Right kidney (tissue), 1 donor: ENCODE data around the gene MAPK4.
A peak's percentile ranks its signal among the peaks of the same experiment; 100 is the strongest.

Experiments used
- DNase-seq: peaks from one replicate; pipeline ENCODE4 v3.0.0-alpha.2; 2016

Gene MAPK4

DNA sequence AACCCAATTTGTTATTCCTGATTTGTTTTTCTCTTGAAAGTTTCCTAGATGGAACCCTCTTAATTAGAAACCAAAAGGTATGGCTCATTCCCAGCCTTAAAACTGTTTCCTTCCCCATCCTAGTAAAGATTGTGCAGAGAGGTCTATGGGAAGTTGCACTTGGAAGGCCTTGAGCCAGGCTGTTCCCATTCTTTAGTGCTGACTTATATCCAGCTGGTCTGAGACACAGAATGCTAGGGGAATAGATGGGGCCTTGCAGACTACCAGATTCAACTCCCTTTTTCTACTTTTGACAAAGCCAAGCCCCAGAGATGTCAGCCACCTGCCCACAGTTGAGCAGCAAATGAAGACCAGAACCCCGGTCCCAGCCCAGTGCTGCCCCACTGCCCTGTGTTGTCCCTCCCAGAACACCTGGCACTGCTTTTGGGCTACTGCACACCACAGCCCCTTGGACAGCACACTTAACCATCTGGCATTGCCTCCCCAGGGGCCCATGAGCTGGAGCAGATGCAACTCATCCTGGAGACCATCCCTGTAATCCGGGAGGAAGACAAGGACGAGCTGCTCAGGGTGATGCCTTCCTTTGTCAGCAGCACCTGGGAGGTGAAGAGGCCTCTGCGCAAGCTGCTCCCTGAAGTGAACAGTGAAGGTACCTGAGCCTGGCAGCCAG is 161.7 kb downstream of the MAPK4 start:
- no peak for DNase-seq

- DNase-seq, result no peak
These were observed 162.4 kb downstream of the MAPK4 start for GRCh38 chr18:50722311-50722710.

- no peak for DNase-seq
These were observed 164.9 kb downstream of the MAPK4 start for GRCh38 chr18:50724751-50725151.

GRCh38 chr18:50726960-50727589 is 167.2 kb downstream of the MAPK4 start:
- no peak for DNase-seq

DNA sequence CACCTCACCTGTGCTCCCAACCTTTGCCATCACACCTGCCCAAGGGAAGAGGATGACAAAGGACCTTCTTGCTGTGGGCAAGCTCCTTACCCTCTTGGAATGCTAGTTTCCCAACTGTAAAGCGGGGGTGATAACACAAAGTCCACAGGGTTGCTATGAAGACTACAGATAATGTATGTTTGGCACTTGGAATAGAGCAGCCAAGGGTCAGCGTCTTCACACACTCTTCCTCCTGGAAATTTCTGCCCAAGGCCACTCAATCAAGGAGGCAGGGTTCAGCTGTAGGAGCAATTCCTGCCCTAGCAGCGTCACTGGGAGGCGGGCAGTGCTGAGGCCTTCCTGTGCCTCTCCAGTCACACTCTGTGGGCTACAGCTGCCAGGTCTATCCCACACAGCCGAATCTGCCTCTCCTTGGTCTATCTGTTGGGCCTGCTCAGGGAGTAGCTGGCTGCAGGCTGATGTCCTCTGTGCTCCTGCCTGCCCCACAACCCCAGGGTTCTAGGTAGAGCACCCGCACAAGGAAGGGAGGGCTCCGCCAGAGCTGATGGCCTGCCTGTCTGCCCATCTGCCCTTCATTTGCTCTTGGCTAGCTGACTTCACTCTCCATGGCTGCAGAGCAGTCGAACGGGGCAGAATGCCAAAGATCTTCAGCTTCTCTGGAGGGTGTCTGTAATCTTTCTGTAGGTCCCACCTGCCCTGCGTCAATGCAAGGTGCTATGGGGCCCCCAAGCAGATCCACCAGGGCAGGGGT is 168.0 kb downstream of the MAPK4 start:
- DNase-seq, result no peak

GRCh38 chr18:50729376-50729775 is 169.5 kb downstream of the MAPK4 start:
- DNase-seq, result no peak

GRCh38 chr18:50729986-50730385 is 170.1 kb downstream of the MAPK4 start:
- DNase-seq, result no peak

- DNase-seq, result no peak
These were observed 174.5 kb downstream of the MAPK4 start for GRCh38 chr18:50734342-50734741.

- DNase-seq, result no peak
These were observed 175.0 kb downstream of the MAPK4 start for GRCh38 chr18:50734886-50735285.

DNA sequence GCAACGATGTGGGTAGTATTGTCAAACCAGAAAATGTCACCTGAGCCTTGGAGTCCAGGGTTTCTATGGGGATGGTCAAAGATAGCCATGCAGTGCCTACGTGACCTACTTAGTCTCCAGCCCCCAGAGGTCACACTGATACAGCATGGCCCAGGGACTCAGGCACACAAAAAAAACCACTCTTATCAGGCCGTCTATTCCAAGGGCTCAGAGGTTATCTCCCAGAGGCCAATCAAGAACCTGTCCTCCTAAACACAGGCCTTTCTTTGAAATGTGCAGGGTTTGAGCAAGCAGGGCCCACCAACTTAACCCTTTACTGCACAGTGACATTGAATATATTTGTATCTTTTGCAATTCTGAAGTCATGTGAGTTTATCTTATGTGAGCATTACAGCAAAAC is 177.2 kb downstream of the MAPK4 start:
- DNase-seq, result no peak

- DNase-seq, result no peak
These were observed 178.3 kb downstream of the MAPK4 start for GRCh38 chr18:50738098-50738757.

DNA sequence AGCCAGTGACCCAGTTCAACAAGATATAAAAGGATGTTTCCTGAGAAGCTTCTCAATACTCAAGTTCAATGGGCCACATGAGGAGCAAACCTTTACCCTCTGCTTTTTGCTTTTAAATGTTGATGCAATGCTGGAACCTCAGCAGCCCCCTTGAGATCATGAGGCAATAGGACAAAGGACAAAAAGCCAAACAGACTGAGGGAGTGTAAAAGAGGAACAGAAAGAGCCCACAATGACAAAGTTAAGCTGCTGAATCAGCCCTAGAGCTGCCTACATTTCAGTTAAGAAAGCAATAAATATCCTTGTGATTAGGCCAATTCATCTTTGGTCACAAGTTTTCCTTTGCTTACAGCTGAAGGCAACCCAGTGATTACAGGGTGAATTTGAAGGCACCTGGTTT is 183.1 kb downstream of the MAPK4 start:
- DNase-seq, result no peak

- no peak for DNase-seq
These were observed 184.4 kb downstream of the MAPK4 start for GRCh38 chr18:50744253-50744652.

DNA sequence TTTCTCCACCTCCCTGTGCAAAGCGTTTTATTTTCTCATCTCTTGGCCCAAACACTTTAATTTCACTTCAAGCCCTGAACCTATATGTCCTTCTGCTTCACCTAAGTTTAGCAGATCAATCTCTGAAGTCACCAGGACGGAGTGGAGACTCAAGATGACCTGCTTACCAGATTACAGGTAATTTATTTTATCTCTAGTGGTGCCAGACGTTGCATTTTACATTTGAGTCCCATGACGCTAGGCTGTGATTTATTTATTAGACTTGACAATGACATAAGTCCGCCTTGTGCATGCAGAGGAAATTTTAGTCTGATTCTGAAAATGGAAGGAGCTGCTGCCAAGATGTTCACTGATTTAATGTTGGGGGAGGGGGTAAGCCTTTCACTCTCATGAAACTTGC is 186.1 kb downstream of the MAPK4 start:
- no peak for DNase-seq

DNA sequence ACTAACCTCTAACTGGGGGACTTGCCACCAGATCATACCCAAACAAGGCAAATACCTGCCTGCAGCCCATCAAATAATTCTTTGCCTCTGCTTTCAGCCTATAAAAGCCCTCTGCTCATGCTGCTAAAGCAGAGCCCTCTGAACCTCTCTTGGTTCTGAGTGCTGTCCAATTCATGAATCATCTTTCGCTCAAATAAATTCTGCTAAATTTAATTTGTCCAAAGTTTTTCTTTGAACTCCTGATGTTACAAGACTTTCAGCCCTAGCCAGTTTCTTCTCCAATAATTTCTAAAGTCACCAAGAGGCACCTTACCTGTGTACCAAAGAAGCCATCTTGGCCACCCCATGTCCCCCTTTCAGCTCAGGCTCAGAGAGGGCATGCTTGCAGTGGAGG is 188.0 kb downstream of the MAPK4 start:
- no peak for DNase-seq

GRCh38 chr18:50748243-50749229 is 188.6 kb downstream of the MAPK4 start:
- peak; percentile 28 for DNase-seq

DNA sequence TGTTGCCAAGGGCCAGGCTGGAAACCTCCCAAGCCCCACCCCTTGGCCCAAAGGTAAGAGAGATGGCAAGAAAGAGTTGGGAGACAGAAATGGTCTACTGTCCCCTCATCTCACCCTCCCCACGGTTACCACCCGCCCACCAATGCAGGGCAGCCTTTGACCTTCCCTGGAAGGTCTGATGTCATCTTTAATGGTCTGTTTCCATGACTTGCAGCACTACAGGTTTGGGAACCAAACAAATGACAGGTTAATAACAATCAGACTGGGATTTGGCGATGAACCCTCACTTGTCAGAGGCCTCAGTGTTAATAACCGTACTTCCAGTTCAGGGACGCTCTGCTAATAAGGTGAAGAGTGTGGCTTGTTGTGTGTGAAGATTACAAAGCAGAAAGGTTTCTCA is 189.5 kb downstream of the MAPK4 start:
- DNase-seq, result no peak

DNA sequence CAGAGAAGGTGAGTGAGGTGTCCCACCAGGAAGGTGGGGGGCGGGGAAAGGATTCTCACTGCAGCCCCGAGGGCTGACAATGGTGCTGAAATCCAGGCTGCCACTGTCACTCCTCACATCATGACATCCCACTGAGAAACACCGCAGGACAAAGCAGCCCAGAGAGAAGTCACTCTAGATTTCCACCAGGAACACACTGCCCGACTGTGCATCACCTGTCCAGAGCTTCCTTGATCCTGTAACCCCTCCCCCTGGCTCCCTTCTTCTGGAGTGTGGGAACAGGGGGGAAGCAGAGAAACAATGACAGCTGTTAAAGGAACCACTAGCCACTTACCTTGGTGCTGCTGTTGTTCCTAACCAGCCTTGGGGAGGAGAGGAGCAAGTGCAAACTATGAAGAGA is 190.1 kb downstream of the MAPK4 start:
- no peak for DNase-seq

DNA sequence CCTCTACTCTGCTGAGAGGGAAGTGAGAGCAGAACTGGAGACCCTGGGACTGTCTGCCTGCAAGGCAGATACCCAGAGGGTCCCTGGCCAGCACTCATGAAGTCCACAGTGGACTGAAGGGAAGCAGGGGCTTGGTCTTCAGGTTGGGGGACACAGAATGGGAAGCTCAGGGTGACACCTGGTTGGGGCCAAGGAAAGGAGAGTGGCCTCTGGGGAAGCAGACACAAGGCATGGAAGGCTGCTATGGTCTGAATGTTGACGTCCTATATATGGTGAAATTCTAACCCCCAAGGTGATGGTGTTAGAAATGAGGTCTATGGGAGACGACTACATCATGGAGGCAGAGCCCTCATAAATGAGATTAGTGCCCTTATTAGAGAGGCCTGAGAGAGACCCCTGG is 190.7 kb downstream of the MAPK4 start:
- DNase-seq, result no peak

DNA sequence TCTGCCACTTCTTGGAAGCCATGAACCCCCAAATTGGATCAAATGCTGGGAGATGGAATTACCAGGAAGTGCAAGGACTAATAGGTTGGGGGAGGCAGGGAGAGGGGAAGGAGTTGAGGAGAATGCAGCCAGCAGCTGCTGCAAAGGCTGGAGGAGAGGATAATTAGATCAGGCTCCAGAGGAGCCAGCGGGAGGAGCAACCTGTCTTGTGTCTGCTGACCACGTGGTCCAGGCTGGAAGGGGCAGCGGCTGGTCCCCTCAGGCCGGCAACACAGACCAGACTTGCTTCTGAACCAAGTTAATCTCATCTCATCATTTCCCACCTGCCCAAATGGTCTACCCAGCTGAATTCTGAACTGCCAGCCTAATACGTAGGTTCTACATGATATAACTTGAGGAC is 191.6 kb downstream of the MAPK4 start:
- no peak for DNase-seq

- no peak for DNase-seq
These were observed 192.1 kb downstream of the MAPK4 start for GRCh38 chr18:50751947-50752346.

DNA sequence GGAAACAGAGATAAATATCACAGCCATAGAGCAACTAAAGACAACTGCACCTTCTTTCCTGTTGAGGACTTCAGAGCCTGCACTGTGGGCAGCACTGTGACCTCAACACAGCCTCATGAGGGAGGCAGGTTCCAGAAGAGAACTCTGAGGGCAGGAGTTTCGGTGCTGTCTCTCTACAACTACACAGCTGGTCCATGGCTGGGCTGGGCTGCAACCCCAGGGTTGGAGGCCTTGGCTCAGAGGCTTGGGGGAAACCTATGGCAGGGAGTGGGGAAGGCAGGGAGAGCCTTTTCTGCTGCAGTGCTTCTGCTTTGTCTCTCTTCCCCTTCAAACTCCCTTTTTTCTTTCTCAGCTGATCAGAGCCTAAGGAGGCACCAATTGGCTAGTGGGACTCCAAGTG is 193.4 kb downstream of the MAPK4 start:
- DNase-seq, result no peak
